NT2/D1 (cell line): ENCODE data around the gene FAM163B.

ENCODE experiments used
- YY1 ChIP-seq: IDR thresholded peaks from 2 replicates; pipeline ENCODE4 v1.6.1; 2011; ENCODE audit not compliant: insufficient read length, insufficient read depth
- ZNF274 ChIP-seq: IDR thresholded peaks from 2 replicates; pipeline ENCODE4 v1.6.1; 2011; ENCODE audit warnings: mild to moderate bottlenecking, low read depth, low read length

- TF ChIP-seq ZNF274 = no peak
- no peak for TF ChIP-seq YY1
These were observed 4.9 kb upstream of the FAM163B start for GRCh38 chr9:133614056-133614455.
